ENCODE results near the gene FGD3. TPM values are rescaled to one million over a fixed set of nuclear protein-coding genes. Genes with fewer than 3 reads are reported as not detected.
A peak's percentile ranks its signal among the peaks of the same experiment; 100 is the strongest.

The FGD3 gene
- total RNA-seq, 1 experiment from 2014 or later = 1.8 TPM

- no CpG with 5 or more reads among the region's 27 CpGs for WGBS (ENCODE audit: extremely low coverage, insufficient read length, low lambda C conversion rate)
- Histone ChIP-seq H2BK15ac (ENCODE audit: low read depth, low read length) (no peak overlapping the region), H4K8ac (replicated peaks; ENCODE audit: insufficient read length, low read depth, low read length) (no peak overlapping the region), H4K91ac (ENCODE audit: insufficient read length, low read depth, low read length) (no peak overlapping the region), H3K4me1 (ENCODE audit: insufficient read depth, low read length) (no peaks in the 10 kb centered on the region), H3K23ac (ENCODE audit: insufficient read length, low read depth, low read length) (no peak overlapping the region), H2AK5ac (ENCODE audit: insufficient read length, low read length) (no peak overlapping the region), H3K79me2 (ENCODE audit: insufficient read depth, low read length) (no peaks in the 10 kb centered on the region), H3T11ph (ENCODE audit: low read length) (no peak overlapping the region), H3K79me1 (ENCODE audit: insufficient read depth, low read depth, low read length, poor library complexity, severe bottlenecking) (no peaks in the 10 kb centered on the region), H2BK12ac (ENCODE audit: insufficient read length, low read depth, low read length) (no peak overlapping the region), H3K56ac (ENCODE audit: insufficient read length, low read depth, low read length) (no peak overlapping the region), H3K4me2 (ENCODE audit: insufficient read depth, insufficient read length, low read length) (no peak overlapping the region), H4K20me1 (ENCODE audit: control insufficient read depth, insufficient read depth, insufficient read length) (no peaks in the 10 kb centered on the region), H3K23me2 (ENCODE audit: insufficient read length, low read depth, low read length, poor library complexity, severe bottlenecking) (no peaks in the 10 kb centered on the region), H3K9me3 (ENCODE audit: control insufficient read depth, low read depth, low read length) (no peaks in the 10 kb centered on the region), H2AFZ (ENCODE audit: low read length) (no peak overlapping the region), H3K4ac (ENCODE audit: low read depth, low read length) (no peak overlapping the region), H2BK120ac (ENCODE audit: low read depth, low read length, poor library complexity, severe bottlenecking) (no peak overlapping the region), H4K5ac (ENCODE audit: insufficient read length, low read depth, low read length) (no peak overlapping the region), H3K27me3 (ENCODE audit: insufficient read depth, low read length) (no peaks in the 10 kb centered on the region), H3K9ac (ENCODE audit: extremely low read depth, insufficient read length, low read length) (no peak overlapping the region), H2BK20ac (ENCODE audit: low read depth, low read length, poor library complexity, severe bottlenecking) (no peak overlapping the region), H3K27ac (ENCODE audit: insufficient read length, low read depth, low read length) (no peak overlapping the region), H3K14ac (ENCODE audit: insufficient read depth, low read length) (no peak overlapping the region), H2BK5ac (ENCODE audit: insufficient read length, low read length) (no peak overlapping the region), H3K18ac (ENCODE audit: insufficient read length, low read depth, low read length) (no peak overlapping the region)
- Mint-ChIP-seq H3K9me3 (no peaks in the 10 kb centered on the region), H3K27me3 (ENCODE audit: low read depth) (no peaks in the 10 kb centered on the region), H3K4me3 (no peak overlapping the region), H3K36me3 (ENCODE audit: insufficient read depth in 1 of 3, low read depth in 3 of 3) (peaks cover 0 to 2% (median 0%) of the 10 kb centered on the region in 3 experiments; a peak in 1 of 7 replicates), H3K4me1 (peaks cover 9 to 12% of the 10 kb centered on the region in 2 experiments), H3K27ac (peak overlapping the region in 1 of 3 experiments; percentile 15; a peak in 2 of 7 replicates)
- TF ChIP-seq, protein P1, sequence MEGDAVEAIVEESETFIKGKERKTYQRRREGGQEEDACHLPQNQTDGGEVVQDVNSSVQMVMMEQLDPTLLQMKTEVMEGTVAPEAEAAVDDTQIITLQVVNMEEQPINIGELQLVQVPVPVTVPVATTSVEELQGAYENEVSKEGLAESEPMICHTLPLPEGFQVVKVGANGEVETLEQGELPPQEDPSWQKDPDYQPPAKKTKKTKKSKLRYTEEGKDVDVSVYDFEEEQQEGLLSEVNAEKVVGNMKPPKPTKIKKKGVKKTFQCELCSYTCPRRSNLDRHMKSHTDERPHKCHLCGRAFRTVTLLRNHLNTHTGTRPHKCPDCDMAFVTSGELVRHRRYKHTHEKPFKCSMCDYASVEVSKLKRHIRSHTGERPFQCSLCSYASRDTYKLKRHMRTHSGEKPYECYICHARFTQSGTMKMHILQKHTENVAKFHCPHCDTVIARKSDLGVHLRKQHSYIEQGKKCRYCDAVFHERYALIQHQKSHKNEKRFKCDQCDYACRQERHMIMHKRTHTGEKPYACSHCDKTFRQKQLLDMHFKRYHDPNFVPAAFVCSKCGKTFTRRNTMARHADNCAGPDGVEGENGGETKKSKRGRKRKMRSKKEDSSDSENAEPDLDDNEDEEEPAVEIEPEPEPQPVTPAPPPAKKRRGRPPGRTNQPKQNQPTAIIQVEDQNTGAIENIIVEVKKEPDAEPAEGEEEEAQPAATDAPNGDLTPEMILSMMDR (conservative IDR thresholded peaks at IDR 0.05) = no peak
- no peak for DNase-seq
Measured at GRCh38 chr9:93020771-93021670, 73.7 kb downstream of the FGD3 start.
